Heart left ventricle (tissue), 13 donors: ENCODE results near the gene ME1.

ENCODE experiments used
- POLR2A ChIP-seq, 2 donors: fragments of 450-650 bp; IDR thresholded peaks; one replicate each; pipeline ENCODE4 v1.6.1; 2017; ENCODE audit warnings: antibody characterized with exemption in 2 of 2, mild to moderate bottlenecking in 2 of 2, moderate library complexity in 2 of 2
- TF ChIP-seq, protein P1 (sequence below), 12 donors: fragments of 200-600 bp; sonication (generic) in 4 of 12; IDR thresholded peaks; one replicate each; pipeline versions ENCODE4 v1.5.0 to v1.8.0; 2018 to 2022; ENCODE audit warnings: antibody characterized with exemption in 12 of 12, mild to moderate bottlenecking in 5 of 12
- donor health status: ischemic (EF 13 %, LVEDD 7.1; RV severe dilation, severe dysfunction).
- donor health status: DM: no; HTN: yes; CAD: no.
- donor health status: DM: no; HTN: no; CAD: no.
- donor health status: ischemic (EF 25% LVEDD 6.9; RV normal size, moderate dysfunction).
- donor health status: ischemic (EF 25% LVEDD 5.7; RV mildly dilated, moderate dysfunction).
- donor health status: ischemic (EF 35%, LVEDD 5.7; RV mildly dilated, moderate dysfunction).
- donor health status: nonischemic (EF 11% LVEDD 7.7; RV severe dilation, severe dysfunction).
- donor health status: DM: yes; HTN: yes; CAD: no.
- donor health status: PGD.
- donor health status: ischemic (EF 29% LVEDD 5.4; RV normal size, mild dysfunction).
- donor health status: nonischemic (EF 23%, LVEDD 6.1; RV moderate dilation, normal function).

- TF ChIP-seq POLR2A (IDR thresholded peaks at IDR 0.05), result no peak
- TF ChIP-seq, protein P1, sequence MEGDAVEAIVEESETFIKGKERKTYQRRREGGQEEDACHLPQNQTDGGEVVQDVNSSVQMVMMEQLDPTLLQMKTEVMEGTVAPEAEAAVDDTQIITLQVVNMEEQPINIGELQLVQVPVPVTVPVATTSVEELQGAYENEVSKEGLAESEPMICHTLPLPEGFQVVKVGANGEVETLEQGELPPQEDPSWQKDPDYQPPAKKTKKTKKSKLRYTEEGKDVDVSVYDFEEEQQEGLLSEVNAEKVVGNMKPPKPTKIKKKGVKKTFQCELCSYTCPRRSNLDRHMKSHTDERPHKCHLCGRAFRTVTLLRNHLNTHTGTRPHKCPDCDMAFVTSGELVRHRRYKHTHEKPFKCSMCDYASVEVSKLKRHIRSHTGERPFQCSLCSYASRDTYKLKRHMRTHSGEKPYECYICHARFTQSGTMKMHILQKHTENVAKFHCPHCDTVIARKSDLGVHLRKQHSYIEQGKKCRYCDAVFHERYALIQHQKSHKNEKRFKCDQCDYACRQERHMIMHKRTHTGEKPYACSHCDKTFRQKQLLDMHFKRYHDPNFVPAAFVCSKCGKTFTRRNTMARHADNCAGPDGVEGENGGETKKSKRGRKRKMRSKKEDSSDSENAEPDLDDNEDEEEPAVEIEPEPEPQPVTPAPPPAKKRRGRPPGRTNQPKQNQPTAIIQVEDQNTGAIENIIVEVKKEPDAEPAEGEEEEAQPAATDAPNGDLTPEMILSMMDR (IDR thresholded peaks at IDR 0.05), result no peak
These were observed 39.1 kb upstream of the ME1 start for GRCh38 chr6:83470001-83470400.
